Chondrocyte (in vitro differentiated cells): ENCODE results near the gene PTPN7. TPM values are rescaled to one million over a fixed set of nuclear protein-coding genes. Genes with fewer than 3 reads are reported as not detected.
"Not testable (repeated sequence)": the region's sequence is repeated elsewhere in the genome, so short reads cannot be mapped to it uniquely, and the experiment has no call there.

Source experiments
- DNase-seq: peaks from one replicate; pipeline ENCODE4 v3.0.0; 2021; ENCODE audit warnings: mixed read lengths, low spot score
- H3K27ac Mint-ChIP-seq: one replicate; pipeline ENCODE4 v1.8.0; 2021; ENCODE audit warnings: mild to moderate bottlenecking, moderate library complexity, mixed read lengths; ENCODE audit not compliant: unreplicated experiment
- H3K27me3 Mint-ChIP-seq: 2 replicates; pipeline ENCODE4 v1.8.0; 2021; ENCODE audit warnings: low read depth, mixed read lengths
- H3K36me3 Mint-ChIP-seq: 2 replicates; pipeline ENCODE4 v1.8.0; 2021; ENCODE audit warnings: low read depth, mixed read lengths
- H3K4me1 Mint-ChIP-seq: 2 replicates; pipeline ENCODE4 v1.8.0; 2021; ENCODE audit warnings: low read depth, mild to moderate bottlenecking, mixed read lengths
- H3K4me3 Mint-ChIP-seq: one replicate; pipeline ENCODE4 v1.8.0; 2021; ENCODE audit warnings: mild to moderate bottlenecking, moderate library complexity, mixed read lengths; ENCODE audit not compliant: unreplicated experiment
- H3K9me3 Mint-ChIP-seq: 2 replicates; pipeline ENCODE4 v1.8.0; 2021; ENCODE audit warnings: low read depth, mixed read lengths
- total RNA-seq: library from RNA; stranded (reverse); gene quantifications from 3 replicates; pipeline ENCODE4 v1.2.1, GENCODE V29; 2021
- TF ChIP-seq, protein P1 (sequence below): fragments of 200-600 bp; sonication (generic); IDR thresholded peaks from 2 replicates; pipeline ENCODE4 v1.5.0; 2021; ENCODE audit warnings: antibody characterized with exemption, mild to moderate bottlenecking, moderate library complexity

PTPN7 gene
- total RNA-seq, 1 donor from 2014 or later, result not detected

DNA sequence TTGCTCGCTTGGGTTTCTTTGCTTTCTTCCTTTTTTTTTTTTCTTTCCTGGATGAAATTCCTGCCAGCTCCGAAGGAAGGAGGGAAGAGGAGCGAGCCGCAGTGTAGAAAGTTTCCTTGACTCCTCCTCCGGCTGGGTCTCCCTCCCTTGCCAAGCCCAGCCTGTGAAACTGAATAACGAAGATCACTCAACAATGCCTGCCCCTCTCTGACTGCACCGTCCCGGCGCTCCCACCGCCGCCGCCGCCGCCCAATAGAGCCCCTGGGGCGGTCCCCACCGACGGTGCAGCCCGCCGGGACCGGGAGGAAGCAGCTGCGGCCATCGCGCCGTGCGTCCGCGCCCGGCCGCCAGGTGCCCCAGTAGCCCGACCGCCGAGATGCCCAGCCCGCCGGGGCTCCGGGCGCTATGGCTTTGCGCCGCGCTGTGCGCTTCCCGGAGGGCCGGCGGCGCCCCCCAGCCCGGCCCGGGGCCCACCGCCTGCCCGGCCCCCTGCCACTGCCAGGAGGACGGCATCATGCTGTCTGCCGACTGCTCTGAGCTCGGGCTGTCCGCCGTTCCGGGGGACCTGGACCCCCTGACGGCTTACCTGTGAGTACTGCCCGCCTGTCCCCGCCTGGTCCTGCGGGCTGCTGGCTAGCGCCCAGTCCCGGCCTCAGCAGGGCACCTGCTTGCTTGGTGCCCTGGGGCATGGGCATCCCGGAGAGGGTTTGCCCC lies 33.4 kb upstream of the PTPN7 start, which contains the start of gene LGR6:
Gene LGR6 (plus strand): TSS at position 186 of the 714 bp plus-strand sequence. CDS start 191 bp downstream, at position 377.
- TF ChIP-seq, protein P1, sequence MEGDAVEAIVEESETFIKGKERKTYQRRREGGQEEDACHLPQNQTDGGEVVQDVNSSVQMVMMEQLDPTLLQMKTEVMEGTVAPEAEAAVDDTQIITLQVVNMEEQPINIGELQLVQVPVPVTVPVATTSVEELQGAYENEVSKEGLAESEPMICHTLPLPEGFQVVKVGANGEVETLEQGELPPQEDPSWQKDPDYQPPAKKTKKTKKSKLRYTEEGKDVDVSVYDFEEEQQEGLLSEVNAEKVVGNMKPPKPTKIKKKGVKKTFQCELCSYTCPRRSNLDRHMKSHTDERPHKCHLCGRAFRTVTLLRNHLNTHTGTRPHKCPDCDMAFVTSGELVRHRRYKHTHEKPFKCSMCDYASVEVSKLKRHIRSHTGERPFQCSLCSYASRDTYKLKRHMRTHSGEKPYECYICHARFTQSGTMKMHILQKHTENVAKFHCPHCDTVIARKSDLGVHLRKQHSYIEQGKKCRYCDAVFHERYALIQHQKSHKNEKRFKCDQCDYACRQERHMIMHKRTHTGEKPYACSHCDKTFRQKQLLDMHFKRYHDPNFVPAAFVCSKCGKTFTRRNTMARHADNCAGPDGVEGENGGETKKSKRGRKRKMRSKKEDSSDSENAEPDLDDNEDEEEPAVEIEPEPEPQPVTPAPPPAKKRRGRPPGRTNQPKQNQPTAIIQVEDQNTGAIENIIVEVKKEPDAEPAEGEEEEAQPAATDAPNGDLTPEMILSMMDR, result no peak
- Mint-ChIP-seq H3K9me3 (no peaks in the 10 kb centered on the region), H3K4me1 (peaks cover 3% of the 10 kb centered on the region), H3K4me3 (peak within 1 kb of the TSS; percentile 71), H3K27me3 (peaks cover 34% of the 10 kb centered on the region), H3K27ac (no peak within 1 kb of the TSS), H3K36me3 (no peaks in the 10 kb centered on the region)
- peak; percentile 86 for DNase-seq

DNA sequence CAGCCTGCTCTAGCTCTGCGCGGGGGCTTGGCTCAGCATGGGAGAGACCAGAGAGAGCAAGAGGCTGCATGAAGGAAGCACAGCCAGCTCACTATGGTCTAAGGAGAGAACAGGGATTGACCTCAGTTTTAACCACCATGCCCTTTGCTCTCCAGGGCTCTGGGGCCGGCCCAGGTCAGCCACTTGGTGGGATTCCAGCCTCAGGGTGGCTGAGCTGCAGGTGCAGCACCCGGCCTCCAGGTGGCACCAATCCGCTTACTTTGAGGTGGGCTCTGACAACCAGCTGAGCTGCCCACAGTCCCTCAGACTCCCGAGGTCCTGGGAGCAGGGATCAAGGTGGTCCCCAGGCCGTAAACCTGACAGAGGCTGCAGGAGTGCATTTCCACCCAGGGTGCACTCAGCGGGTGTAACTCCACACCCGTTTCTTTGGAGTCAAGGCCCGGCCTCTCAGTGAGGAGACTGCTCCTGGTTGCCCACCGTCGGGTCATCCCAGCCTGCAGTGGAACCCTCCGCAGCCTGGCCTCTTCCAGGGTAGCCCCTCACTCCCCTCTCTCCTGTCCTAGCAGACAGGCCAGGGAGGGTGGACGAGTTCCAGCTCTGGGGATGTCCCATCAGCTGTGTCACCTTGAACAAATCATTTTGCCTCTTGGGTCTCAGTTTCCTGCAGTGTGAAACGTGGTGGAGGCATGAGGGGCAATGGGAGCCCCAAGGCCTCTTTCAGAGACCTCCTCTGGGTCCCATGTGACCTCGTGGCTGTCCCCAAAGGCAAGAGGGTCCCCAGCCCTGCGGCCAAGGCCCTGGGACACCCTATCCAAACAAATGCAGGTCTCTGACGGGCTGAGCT lies 32.6 kb upstream of the PTPN7 start:
- Mint-ChIP-seq H3K27me3 (peaks cover 30% of the 10 kb centered on the region), H3K36me3 (no peaks in the 10 kb centered on the region), H3K4me3 (peak overlapping the region; percentile 71), H3K27ac (no peak overlapping the region), H3K9me3 (no peaks in the 10 kb centered on the region), H3K4me1 (peaks cover 3% of the 10 kb centered on the region)
- TF ChIP-seq, protein P1, result peak; percentile 93
- DNase-seq, result peak; percentile 89

DNA sequence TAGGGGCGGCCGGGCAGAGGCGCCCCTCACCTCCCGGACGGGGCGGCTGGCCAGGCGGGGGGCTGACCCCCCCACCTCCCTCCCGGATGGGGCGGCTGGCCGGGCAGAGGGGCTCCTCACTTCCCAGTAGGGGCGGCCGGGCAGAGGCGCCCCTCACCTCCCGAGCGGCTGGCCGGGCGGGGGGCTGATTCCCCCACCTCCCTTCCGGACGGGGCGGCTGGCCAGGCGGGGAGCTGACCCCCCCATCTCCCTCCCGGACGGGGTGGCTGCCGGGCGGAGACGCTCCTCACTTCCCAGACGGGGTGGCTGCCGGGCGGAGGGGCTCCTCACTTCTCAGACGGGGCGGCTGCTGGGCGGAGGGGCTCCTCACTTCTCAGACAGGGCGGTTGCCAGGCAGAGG lies 31.0 kb upstream of the PTPN7 start:
- not testable (repeated sequence) for DNase-seq, H3K9me3 Mint-ChIP-seq, H3K36me3 Mint-ChIP-seq, H3K4me1 Mint-ChIP-seq, H3K4me3 Mint-ChIP-seq, H3K27ac Mint-ChIP-seq
- H3K27me3 Mint-ChIP-seq, result peaks cover 24% of the 10 kb centered on the region

DNA sequence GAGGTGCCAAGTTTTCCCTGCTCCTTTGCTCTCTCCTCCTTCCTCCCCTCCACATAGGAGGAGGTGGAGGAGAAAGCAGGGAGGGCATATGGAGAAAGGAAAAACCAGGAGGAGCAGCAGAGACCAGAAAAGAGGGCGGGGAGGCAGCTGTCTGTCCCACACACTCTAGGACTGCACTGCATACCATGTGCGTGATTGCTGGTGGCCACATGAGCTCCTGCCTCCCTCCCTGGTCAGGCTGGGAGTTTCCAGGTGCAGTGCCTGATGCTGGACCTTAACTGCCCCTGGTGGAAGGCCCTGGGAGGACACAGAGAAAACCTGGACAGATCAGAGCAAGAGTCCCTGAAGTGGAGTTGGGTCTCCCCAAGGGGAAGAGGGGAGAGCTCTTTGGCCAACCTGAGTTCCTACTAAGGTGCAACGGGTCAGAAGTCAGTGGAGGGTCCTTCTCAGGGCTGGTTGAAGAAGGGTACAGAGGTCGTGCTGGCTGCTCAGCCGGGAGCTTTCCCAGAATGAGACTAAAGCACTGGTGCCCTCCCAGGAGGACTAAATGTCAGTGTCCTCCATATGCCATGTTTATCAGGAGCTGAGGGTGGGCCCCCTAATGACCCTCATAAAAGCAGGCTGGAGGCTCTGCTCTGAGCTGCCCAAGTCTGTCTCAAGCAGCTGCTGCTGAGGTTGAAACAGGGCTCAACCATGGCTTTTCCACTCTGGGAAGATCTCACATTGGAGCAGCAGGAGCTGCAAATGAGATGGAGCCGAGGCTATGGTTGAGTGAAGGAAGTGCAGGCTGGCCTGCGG lies 29.7 kb upstream of the PTPN7 start:
- Mint-ChIP-seq H3K27me3 (peaks cover 16% of the 10 kb centered on the region), H3K27ac (no peak overlapping the region), H3K9me3 (no peaks in the 10 kb centered on the region), H3K4me3 (no peak overlapping the region), H3K4me1 (peaks cover 3% of the 10 kb centered on the region), H3K36me3 (no peaks in the 10 kb centered on the region)
- no peak for DNase-seq
- TF ChIP-seq, protein P1, result peak; percentile 46

DNA sequence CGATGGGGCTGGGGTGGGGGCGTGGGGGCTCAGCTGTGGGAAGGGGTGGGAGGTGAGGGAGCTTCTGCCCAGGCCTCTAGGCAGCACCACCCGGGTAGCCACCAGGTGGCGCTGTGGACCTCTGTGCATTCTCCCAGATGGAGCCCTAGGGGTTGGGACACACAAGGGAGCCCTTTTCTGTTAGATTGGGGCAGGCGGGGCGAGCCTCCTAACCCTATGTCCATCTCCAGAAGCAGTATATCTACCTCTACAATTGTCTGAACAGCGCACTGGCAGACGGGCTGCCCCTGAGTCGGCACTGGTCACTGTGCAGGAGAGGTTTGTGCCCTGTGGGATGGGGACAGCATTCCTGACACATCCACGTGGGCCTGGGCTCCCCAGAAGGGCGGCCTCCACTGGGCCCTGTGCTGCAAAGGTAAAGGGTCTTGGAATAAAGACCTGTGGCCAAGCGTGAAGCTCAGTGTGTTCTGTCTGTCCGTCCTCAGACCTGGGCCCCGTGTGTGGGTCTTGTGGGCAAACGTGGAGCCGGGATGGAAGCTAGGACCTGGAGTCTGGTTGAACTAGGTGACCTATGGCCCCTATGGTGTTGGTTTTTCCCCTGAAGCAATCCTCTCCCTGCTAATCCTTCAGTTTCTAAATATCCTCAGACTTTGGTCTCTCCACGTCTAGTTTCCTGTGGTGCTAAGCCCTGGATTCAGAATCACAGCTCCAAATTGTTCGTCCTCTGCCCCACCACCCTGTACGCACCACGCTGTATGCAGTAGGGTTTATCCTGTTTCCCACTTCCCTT lies 28.8 kb upstream of the PTPN7 start:
- TF ChIP-seq, protein P1, result peak; percentile 90
- no peaks in the 10 kb centered on the region for H3K36me3 Mint-ChIP-seq
- no peak for DNase-seq
- H3K27me3 Mint-ChIP-seq, result peaks cover 12% of the 10 kb centered on the region
- no peak overlapping the region for H3K27ac Mint-ChIP-seq
- H3K4me1 Mint-ChIP-seq, result peaks cover 9% of the 10 kb centered on the region
- H3K4me3 Mint-ChIP-seq, result no peak overlapping the region
- H3K9me3 Mint-ChIP-seq, result no peaks in the 10 kb centered on the region
